COLO668 (cell line): ENCODE measurements around the gene UBR3.
"Not testable (repeated sequence)": the region's sequence is repeated elsewhere in the genome, so short reads cannot be mapped to it uniquely, and the experiment has no call there.

Experiments
- DNase-seq: peaks from one replicate; lab custom pipeline; 2025; ENCODE audit not compliant: unreplicated experiment; lab: John Stamatoyannopoulos, UW

Gene UBR3

GRCh38 chr2:169822036-169822435, 5.2 kb upstream of the UBR3 start:
- no peak for DNase-seq

- no peak for DNase-seq
These were observed 4.4 kb upstream of the UBR3 start for GRCh38 chr2:169822785-169823392.

GRCh38 chr2:169823996-169824372, 3.3 kb upstream of the UBR3 start:
- no peak for DNase-seq

GRCh38 chr2:169824373-169825333, 2.6 kb upstream of the UBR3 start, which contains the start of gene METTL5:
TSS of gene METTL5 (minus strand) at chr2:169824905. CDS start at chr2:169824597, 308 bp downstream.
- DNase-seq, result peak; percentile 89

GRCh38 chr2:169828141-169828811, 1.0 kb downstream of the UBR3 start:
- peak; percentile 21 for DNase-seq

GRCh38 chr2:169834401-169834800, 7.1 kb downstream of the UBR3 start:
- no peak for DNase-seq

GRCh38 chr2:169838743-169839489, 11.7 kb downstream of the UBR3 start:
- DNase-seq, result no peak

- DNase-seq, result no peak
These were observed 12.9 kb downstream of the UBR3 start for GRCh38 chr2:169839954-169840746.

- no peak for DNase-seq
These were observed 13.5 kb downstream of the UBR3 start for GRCh38 chr2:169840747-169841142.

GRCh38 chr2:169841625-169842024, 14.4 kb downstream of the UBR3 start:
- not testable (repeated sequence) for DNase-seq

GRCh38 chr2:169845016-169845415, 17.8 kb downstream of the UBR3 start:
- DNase-seq, result no peak

GRCh38 chr2:169848959-169849693, 21.9 kb downstream of the UBR3 start:
- peak; percentile 55 for DNase-seq

- peak; percentile 6 for DNase-seq
These were observed 22.5 kb downstream of the UBR3 start for GRCh38 chr2:169849710-169850109.

GRCh38 chr2:169853041-169853668, 25.9 kb downstream of the UBR3 start:
- no peak for DNase-seq

- not testable (repeated sequence) for DNase-seq
These were observed 28.3 kb downstream of the UBR3 start for GRCh38 chr2:169855281-169856258.

GRCh38 chr2:169859423-169859822, 32.2 kb downstream of the UBR3 start:
- DNase-seq, result no peak

- DNase-seq, result no peak
These were observed 32.9 kb downstream of the UBR3 start for GRCh38 chr2:169860149-169860548.

- no peak for DNase-seq
These were observed 35.6 kb downstream of the UBR3 start for GRCh38 chr2:169862816-169863215.
